ENCODE measurements around the gene PRKCA.

- no peak for TF ChIP-seq EZH2 (IDR thresholded peaks at IDR 0.05)
- no peak for TF ChIP-seq POLR2AphosphoS5 (IDR thresholded peaks at IDR 0.05; ENCODE audit: borderline replicate concordance, low read depth, low read length)
Measured at GRCh38 chr17:66733759-66734158, 431.3 kb downstream of the PRKCA start.

All from SK-N-MC (cell line).